Upper lobe of right lung (tissue), 1 donor: ENCODE results near the gene RHOG. TPM values are rescaled to one million over a fixed set of nuclear protein-coding genes. Genes with fewer than 3 reads are reported as not detected.

ENCODE experiments used
- ATAC-seq: fragments of 200-7000 bp; cut with Tn5 transposase; one replicate; pipeline ENCODE4 v1.9.1; 2020; ENCODE audit warnings: mild to moderate bottlenecking, moderate library complexity
- DNase-seq: peaks from one replicate; pipeline ENCODE4 v3.0.0-alpha.2; 2020
- H3K27ac ChIP-seq: fragments of 200-600 bp; one replicate; pipeline ENCODE4 v1.8.0; 2022
- H3K27me3 ChIP-seq: fragments of 200-600 bp; one replicate; pipeline ENCODE4 v1.8.0; 2022; ENCODE audit warnings: mild to moderate bottlenecking
- H3K36me3 ChIP-seq: fragments of 200-600 bp; one replicate; pipeline ENCODE4 v1.8.0; 2022
- H3K4me1 ChIP-seq: fragments of 200-600 bp; one replicate; pipeline ENCODE4 v1.8.0; 2022
- H3K4me3 ChIP-seq: fragments of 200-600 bp; one replicate; pipeline ENCODE4 v1.8.0; 2022; ENCODE audit warnings: mild to moderate bottlenecking
- H3K9me3 ChIP-seq: fragments of 200-600 bp; one replicate; pipeline ENCODE4 v1.8.0; 2022
- intact Hi-C: fragments of 100-400 bp; cut with DNase I; formaldehyde crosslinking; loops from one replicate; pipeline ENCODE4 v1.11.0; 2022
- total RNA-seq: library from RNA; stranded (reverse); fragmentation: NEBNext Ultra II Directional; extraction: Animal tissue kit (Norgen Biotek cat#: 25700); gene quantifications from one replicate; pipeline ENCODE4 v1.2.1, GENCODE V29; 2021
- TF ChIP-seq, protein P1 (sequence below): fragments of 200-600 bp; IDR thresholded peaks from one replicate; pipeline ENCODE4 v1.8.0; 2022; ENCODE audit warnings: antibody characterized with exemption
- donor health status: DM: no; HTN: yes; CAD: no; lungs with severe emphysema.

RHOG gene
- total RNA-seq, 1 donor from 2014 or later, result 65.6 TPM

DNA sequence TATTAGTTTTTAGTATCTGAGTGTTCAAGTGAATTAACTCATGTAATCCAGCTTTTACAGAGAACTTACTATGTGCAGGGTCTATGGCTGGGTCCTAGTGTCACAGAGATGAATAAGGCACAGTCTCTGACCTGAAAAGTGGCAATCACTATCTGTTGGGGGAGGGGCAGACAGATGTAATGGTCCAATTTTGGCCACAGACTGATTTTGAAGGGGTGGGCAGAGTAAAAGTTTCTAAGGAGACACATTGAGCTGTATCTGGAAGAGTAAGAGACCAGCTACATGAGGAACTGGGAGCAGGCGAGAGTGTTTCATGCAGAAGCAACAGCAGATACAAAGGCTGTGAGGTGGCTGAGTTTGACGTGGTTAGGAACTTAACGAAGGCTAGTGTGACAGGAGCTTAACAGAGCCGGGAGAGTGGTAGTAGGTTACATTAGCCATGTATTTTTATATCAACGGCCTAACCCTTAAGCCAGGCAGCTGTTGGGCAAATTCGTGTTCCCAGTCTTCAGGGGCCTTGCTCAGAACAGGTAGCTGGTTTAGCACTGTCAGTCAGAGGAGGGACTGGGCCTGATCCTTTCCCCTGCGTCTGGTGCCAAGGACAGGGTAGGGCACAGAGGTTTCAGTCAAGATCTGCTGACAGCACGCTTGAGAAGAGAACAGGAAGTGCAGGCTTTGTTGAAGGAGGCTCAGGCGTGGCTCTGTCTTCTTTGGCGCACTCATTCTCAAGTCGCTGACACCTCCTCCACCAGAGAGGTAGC, 13.3 kb upstream of the RHOG start:
- Histone ChIP-seq H3K4me1 (peaks cover 39% of the 10 kb centered on the region), H3K9me3 (no peaks in the 10 kb centered on the region), H3K27ac (peak overlapping the region; percentile 96), H3K27me3 (no peaks in the 10 kb centered on the region), H3K4me3 (peak overlapping the region; percentile 94), H3K36me3 (no peaks in the 10 kb centered on the region)
- no peak for DNase-seq
- intact Hi-C loops, result no loop called here
- ATAC-seq, result peak; percentile 28
- TF ChIP-seq, protein P1, sequence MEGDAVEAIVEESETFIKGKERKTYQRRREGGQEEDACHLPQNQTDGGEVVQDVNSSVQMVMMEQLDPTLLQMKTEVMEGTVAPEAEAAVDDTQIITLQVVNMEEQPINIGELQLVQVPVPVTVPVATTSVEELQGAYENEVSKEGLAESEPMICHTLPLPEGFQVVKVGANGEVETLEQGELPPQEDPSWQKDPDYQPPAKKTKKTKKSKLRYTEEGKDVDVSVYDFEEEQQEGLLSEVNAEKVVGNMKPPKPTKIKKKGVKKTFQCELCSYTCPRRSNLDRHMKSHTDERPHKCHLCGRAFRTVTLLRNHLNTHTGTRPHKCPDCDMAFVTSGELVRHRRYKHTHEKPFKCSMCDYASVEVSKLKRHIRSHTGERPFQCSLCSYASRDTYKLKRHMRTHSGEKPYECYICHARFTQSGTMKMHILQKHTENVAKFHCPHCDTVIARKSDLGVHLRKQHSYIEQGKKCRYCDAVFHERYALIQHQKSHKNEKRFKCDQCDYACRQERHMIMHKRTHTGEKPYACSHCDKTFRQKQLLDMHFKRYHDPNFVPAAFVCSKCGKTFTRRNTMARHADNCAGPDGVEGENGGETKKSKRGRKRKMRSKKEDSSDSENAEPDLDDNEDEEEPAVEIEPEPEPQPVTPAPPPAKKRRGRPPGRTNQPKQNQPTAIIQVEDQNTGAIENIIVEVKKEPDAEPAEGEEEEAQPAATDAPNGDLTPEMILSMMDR, result no peak

DNA sequence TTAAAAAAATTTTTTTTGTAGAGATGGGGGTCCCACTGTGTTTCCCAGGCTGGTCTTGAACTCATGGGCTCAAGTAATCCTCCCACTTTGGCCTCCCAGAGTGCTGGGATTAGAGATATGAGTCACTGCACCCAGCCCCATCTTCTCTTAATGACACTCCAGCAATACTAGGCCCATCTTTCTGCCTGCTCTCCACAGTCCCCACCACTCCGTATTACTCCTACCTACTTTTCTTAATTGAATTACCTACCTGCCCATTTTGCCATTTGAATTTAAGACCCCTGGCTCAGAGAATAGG, 12.7 kb upstream of the RHOG start:
- ATAC-seq, result no peak
- Histone ChIP-seq H3K27me3 (no peaks in the 10 kb centered on the region), H3K4me3 (no peak overlapping the region), H3K4me1 (peaks cover 33% of the 10 kb centered on the region), H3K9me3 (no peaks in the 10 kb centered on the region), H3K27ac (no peak overlapping the region), H3K36me3 (no peaks in the 10 kb centered on the region)
- intact Hi-C loops, result no loop called here
- TF ChIP-seq, protein P1, result no peak
- no peak for DNase-seq

DNA sequence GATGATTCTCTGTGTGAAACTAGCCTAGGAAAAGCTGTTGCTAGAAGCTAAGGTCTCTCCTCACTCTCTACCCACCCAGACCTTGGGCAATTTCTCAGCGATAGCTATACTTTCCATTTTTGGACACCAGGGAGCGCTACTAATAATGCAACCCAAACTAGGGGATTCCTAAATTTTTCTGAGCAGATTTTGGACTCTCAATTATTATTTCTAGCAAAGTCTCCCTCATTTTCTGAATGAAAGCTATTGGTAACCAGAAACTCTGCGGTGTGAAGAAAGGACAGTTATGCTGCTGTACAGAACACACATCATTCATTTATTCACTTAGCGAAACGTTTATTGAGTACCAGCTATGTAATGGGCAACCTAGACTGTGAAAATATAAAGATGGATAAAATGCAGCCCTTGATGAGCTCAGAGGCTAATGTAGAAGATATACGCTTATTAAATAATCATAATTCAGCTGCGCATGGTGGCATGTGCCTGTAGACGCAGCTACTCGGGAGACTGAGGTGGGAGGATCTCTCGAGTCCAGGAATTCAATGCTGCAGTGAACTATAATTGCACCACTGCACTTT, 8.6 kb upstream of the RHOG start:
- H3K9me3 ChIP-seq, result no peaks in the 10 kb centered on the region
- ATAC-seq, result peak; percentile 86
- no peaks in the 10 kb centered on the region for H3K27me3 ChIP-seq
- TF ChIP-seq, protein P1, result peak; percentile 78
- DNase-seq, result no peak
- intact Hi-C loops, result loop anchor here (5.0 kb wide), 1 partner anchor 223 kb away; no protein-coding TSS in a partner anchor
- H3K36me3 ChIP-seq, result no peaks in the 10 kb centered on the region
- no peak overlapping the region for H3K27ac ChIP-seq
- H3K4me1 ChIP-seq, result peaks cover 8% of the 10 kb centered on the region
- no peak overlapping the region for H3K4me3 ChIP-seq

DNA sequence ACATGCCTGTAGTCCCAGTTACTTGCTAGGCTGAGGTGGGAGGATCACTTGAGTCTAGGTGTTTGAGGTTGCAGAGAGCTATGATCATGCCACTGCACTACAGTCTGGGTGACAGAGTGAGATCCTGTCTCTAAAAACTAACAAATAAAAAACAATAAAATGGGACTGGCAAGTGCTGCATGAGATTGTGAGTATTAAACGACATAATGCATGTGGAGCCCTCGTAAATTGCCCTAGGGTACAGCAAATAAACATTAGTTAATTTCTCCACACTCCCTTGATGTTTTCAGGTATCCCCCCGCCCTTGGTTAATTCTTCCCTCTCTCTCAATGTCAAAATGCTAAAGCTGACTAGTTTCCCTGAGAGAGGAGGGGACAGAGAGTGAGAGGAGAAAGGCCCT, 4.9 kb upstream of the RHOG start:
- ATAC-seq (no peak), DNase-seq (no peak)
- TF ChIP-seq, protein P1, result no peak
- no peaks in the 10 kb centered on the region for H3K36me3 ChIP-seq
- no peak overlapping the region for H3K4me3 ChIP-seq
- H3K4me1 ChIP-seq, result peaks cover 5% of the 10 kb centered on the region
- intact Hi-C loops, result loop anchor here (5.0 kb wide), 1 partner anchor 227 kb away; no protein-coding TSS in a partner anchor
- H3K9me3 ChIP-seq, result no peaks in the 10 kb centered on the region
- no peaks in the 10 kb centered on the region for H3K27me3 ChIP-seq
- H3K27ac ChIP-seq, result no peak overlapping the region

DNA sequence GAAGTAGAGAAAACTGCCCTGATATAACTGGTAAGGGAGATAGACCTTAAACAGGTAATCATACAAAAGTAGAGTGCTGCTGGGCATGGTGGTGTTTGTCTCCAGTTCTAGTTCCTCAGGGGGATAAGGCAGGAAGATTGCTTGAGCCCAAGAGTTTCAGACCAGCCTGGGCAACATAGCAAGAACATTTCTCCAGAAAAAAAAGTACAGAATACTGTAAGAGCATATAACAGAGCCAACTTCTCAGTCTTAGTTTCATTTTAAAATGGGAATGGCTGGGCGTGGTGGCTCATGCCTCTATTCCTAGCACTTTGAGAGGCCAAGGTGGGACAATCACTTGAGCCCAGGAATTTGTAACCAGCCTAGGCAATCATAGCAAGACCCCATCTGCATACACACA, 4.5 kb upstream of the RHOG start:
- H3K4me3 ChIP-seq, result no peak overlapping the region
- peaks cover 5% of the 10 kb centered on the region for H3K4me1 ChIP-seq
- no peak for DNase-seq
- H3K9me3 ChIP-seq, result no peaks in the 10 kb centered on the region
- no peaks in the 10 kb centered on the region for H3K27me3 ChIP-seq
- TF ChIP-seq, protein P1, result no peak
- ATAC-seq, result no peak
- intact Hi-C loops, result loop anchor here (5.0 kb wide), 1 partner anchor 227 kb away; no protein-coding TSS in a partner anchor
- H3K36me3 ChIP-seq, result no peaks in the 10 kb centered on the region
- H3K27ac ChIP-seq, result no peak overlapping the region
